Measurements from ENCODE around the gene GOLGA2. TPM values are rescaled to one million over a fixed set of nuclear protein-coding genes. Genes with fewer than 3 reads are reported as not detected.

The GOLGA2 gene
- total RNA-seq, 1 donor from 2014 or later, result 25.2 TPM

DNA sequence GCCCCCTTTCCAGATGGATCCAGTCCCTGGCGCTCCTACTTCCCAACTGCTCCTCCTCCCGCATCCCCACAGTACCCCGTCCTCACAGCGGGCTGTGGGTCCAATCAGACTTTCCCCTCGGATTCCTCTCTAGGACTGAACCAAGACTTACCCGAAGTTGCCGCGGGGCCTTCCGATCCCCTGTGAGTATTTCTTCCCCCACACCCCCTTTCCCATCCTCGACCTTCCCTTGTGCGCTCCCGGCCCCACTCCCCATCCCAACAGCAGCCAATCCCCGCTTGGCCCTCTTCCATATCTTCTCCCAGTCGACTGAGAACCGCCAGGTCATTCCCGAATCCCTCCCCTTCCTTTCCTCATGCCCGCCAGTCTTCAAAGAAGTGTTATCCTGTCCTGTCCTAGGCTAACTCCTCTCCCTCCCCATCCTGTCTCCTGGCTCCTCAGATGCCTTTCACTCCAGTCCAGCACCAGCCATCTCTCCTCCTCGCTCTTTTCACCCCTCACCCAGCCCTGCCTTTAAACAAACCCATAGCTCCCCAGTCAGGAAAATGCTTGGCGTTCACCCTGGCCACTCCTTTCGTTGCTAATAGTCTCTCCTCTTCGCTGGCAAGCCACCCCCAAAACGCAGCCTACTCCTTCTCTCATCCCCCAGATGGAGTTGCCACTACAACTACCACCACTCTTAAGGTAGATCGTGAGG is 915 bp upstream of the GOLGA2 start:
- no peaks in the 10 kb centered on the region for H3K27me3 Mint-ChIP-seq (ENCODE audit: insufficient read depth, low read depth)
- peaks cover 26% of the 10 kb centered on the region for H3K4me1 Mint-ChIP-seq
- Histone ChIP-seq H3K79me2 (ENCODE audit: low read depth) (peaks cover 21% of the 10 kb centered on the region), H2AFZ (replicated peaks) (peak overlapping the region; percentile 21), H3K27me3 (no peaks in the 10 kb centered on the region), H3K4me3 (peak overlapping the region; percentile 82), H3K36me3 (no peaks in the 10 kb centered on the region), H3K4me2 (peak overlapping the region; percentile 73), H3K27ac (no peak overlapping the region), H3K9me3 (ENCODE audit: low read depth) (no peaks in the 10 kb centered on the region), H3K4me1 (peaks cover 6% of the 10 kb centered on the region), H3F3A (ENCODE audit: low read depth) (no peaks in the 10 kb centered on the region), H3K9ac (peak overlapping the region; percentile 41), H4K20me1 (ENCODE audit: low read depth) (peaks cover 14% of the 10 kb centered on the region)
- peak overlapping the region; percentile 34 for H3K27ac Mint-ChIP-seq
- DNase-seq (ENCODE audit: low spot score), result peak; percentile 61
- no peaks in the 10 kb centered on the region for H3K9me3 Mint-ChIP-seq
- peaks cover 14% of the 10 kb centered on the region for H3K36me3 Mint-ChIP-seq
- H3K4me3 Mint-ChIP-seq, result peak overlapping the region; percentile 92
- TF ChIP-seq EZH2phosphoT487 (IDR thresholded peaks at IDR 0.05) (no peak), EZH2 (IDR thresholded peaks at IDR 0.05) (no peak)
- TF ChIP-seq, protein P1, sequence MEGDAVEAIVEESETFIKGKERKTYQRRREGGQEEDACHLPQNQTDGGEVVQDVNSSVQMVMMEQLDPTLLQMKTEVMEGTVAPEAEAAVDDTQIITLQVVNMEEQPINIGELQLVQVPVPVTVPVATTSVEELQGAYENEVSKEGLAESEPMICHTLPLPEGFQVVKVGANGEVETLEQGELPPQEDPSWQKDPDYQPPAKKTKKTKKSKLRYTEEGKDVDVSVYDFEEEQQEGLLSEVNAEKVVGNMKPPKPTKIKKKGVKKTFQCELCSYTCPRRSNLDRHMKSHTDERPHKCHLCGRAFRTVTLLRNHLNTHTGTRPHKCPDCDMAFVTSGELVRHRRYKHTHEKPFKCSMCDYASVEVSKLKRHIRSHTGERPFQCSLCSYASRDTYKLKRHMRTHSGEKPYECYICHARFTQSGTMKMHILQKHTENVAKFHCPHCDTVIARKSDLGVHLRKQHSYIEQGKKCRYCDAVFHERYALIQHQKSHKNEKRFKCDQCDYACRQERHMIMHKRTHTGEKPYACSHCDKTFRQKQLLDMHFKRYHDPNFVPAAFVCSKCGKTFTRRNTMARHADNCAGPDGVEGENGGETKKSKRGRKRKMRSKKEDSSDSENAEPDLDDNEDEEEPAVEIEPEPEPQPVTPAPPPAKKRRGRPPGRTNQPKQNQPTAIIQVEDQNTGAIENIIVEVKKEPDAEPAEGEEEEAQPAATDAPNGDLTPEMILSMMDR (IDR thresholded peaks at IDR 0.05), result no peak

DNA sequence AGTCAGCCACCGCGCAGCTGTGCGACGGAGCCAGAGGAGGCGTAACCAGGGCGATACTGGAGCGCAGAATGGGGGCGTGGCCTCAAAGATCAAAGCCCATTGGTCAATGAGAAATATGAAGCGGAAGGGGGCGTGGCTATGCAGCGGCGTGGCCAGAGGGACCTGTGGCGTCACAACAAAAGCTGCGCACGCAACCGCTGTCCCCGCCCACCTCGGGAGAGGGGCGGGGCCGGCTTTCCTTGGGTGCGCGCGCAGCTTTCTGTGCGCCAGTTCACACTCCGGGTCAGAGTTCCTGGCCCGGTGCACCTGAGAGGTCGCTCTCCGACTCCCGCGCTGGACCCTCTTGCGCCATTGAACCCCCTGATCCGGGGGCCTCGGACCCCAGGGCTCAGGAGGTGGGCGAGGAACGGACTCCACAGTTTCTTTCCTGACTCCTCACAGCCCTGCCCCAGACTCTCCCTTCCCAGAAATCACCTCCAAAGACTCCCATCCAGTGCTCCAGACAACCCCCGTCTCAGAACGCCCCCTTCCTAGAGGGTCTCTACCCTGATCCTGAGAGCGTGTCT is 284 bp upstream of the GOLGA2 start, which contains the start of gene SWI5:
SWI5 (plus strand) TSS at position 269 of the 566 bp plus-strand sequence.
- Histone ChIP-seq H3K9me3 (ENCODE audit: low read depth) (no peaks in the 10 kb centered on the region), H3K4me3 (peak within 1 kb of the TSS; percentile 82), H3K4me2 (peak within 1 kb of the TSS; percentile 84), H4K20me1 (ENCODE audit: low read depth) (peaks cover 14% of the 10 kb centered on the region), H3K27me3 (no peaks in the 10 kb centered on the region), H3K27ac (no peak within 1 kb of the TSS), H3K9ac (peak within 1 kb of the TSS; percentile 61), H3F3A (ENCODE audit: low read depth) (no peaks in the 10 kb centered on the region), H3K4me1 (peaks cover 6% of the 10 kb centered on the region), H3K79me2 (ENCODE audit: low read depth) (peaks cover 21% of the 10 kb centered on the region), H3K36me3 (no peaks in the 10 kb centered on the region), H2AFZ (replicated peaks) (peak within 1 kb of the TSS; percentile 81)
- H3K27ac Mint-ChIP-seq, result peak within 1 kb of the TSS; percentile 72
- H3K36me3 Mint-ChIP-seq, result peaks cover 16% of the 10 kb centered on the region
- H3K27me3 Mint-ChIP-seq (ENCODE audit: insufficient read depth, low read depth), result no peaks in the 10 kb centered on the region
- H3K9me3 Mint-ChIP-seq, result no peaks in the 10 kb centered on the region
- peak; percentile 100 for DNase-seq (ENCODE audit: low spot score)
- TF ChIP-seq EZH2 (IDR thresholded peaks at IDR 0.05) (no peak), EZH2phosphoT487 (IDR thresholded peaks at IDR 0.05) (no peak)
- TF ChIP-seq, protein P1 (IDR thresholded peaks at IDR 0.05), result no peak
- peaks cover 26% of the 10 kb centered on the region for H3K4me1 Mint-ChIP-seq
- peak within 1 kb of the TSS; percentile 92 for H3K4me3 Mint-ChIP-seq

DNA sequence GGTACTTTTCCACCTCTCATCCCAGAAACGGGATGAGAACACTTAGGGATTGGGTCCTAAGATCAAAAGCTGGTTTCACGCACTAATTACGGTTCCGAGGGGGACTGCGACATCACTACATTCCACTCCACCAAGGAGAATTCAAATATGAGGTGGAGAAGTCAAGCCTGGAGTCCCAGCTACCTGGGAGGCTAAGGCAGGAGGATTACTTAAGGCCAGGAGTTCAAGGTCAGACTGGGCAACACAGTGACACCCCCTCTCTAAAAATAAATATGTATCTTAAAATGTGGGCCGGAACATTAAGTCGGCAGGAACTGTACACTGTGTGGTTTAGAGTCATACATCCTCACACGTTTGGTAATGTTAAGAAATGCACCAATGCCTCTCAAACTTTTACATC is 1.6 kb downstream of the GOLGA2 start:
- Mint-ChIP-seq H3K4me1 (peaks cover 24% of the 10 kb centered on the region), H3K4me3 (peak overlapping the region; percentile 92), H3K27ac (no peak overlapping the region), H3K9me3 (no peaks in the 10 kb centered on the region), H3K36me3 (peaks cover 11% of the 10 kb centered on the region), H3K27me3 (ENCODE audit: insufficient read depth, low read depth) (no peaks in the 10 kb centered on the region)
- DNase-seq (ENCODE audit: low spot score), result no peak
- H3F3A ChIP-seq (ENCODE audit: low read depth), result no peaks in the 10 kb centered on the region
- TF ChIP-seq EZH2 (IDR thresholded peaks at IDR 0.05) (no peak), EZH2phosphoT487 (IDR thresholded peaks at IDR 0.05) (no peak)
- TF ChIP-seq, protein P1 (IDR thresholded peaks at IDR 0.05), result no peak
- no peaks in the 10 kb centered on the region for H3K36me3 ChIP-seq
- H3K9ac ChIP-seq, result no peak overlapping the region
- H3K4me2 ChIP-seq, result no peak overlapping the region
- no peaks in the 10 kb centered on the region for H3K27me3 ChIP-seq
- no peak overlapping the region for H2AFZ ChIP-seq (replicated peaks)
- peaks cover 14% of the 10 kb centered on the region for H4K20me1 ChIP-seq (ENCODE audit: low read depth)
- H3K9me3 ChIP-seq (ENCODE audit: low read depth), result no peaks in the 10 kb centered on the region
- peaks cover 21% of the 10 kb centered on the region for H3K79me2 ChIP-seq (ENCODE audit: low read depth)
- H3K4me1 ChIP-seq, result peaks cover 6% of the 10 kb centered on the region
- no peak overlapping the region for H3K27ac ChIP-seq
- no peak overlapping the region for H3K4me3 ChIP-seq

All from neural progenitor cell (in vitro differentiated cells).